H1 (cell line): ENCODE measurements around the gene NUFIP2. TPM values are rescaled to one million over a fixed set of nuclear protein-coding genes. Genes with fewer than 3 reads are reported as not detected.
A peak's percentile ranks its signal among the peaks of the same experiment; 100 is the strongest.

Experiments
- BACH1 ChIP-seq: IDR thresholded peaks from 2 replicates; pipeline ENCODE4 v1.6.1; 2012; ENCODE audit warnings: low read length, improper control_type of control experiment
- CHD1 ChIP-seq: IDR thresholded peaks from 2 replicates; pipeline ENCODE4 v1.6.1; 2012; ENCODE audit warnings: low read depth, low read length, improper control_type of control experiment
- CTCF ChIP-seq, 3 experiments: IDR thresholded peaks; 1 replicate in 2 of 3; 2 replicates in 1 of 3; pipeline versions ENCODE4 v1.5.1 to v1.6.1; 2011; ENCODE audit warnings: low read length in 3 of 3, mild to moderate bottlenecking in 3 of 3, inconsistent platforms in 2 of 3, low read depth in 1 of 3, moderate library complexity in 1 of 3; ENCODE audit not compliant: insufficient read depth in 1 of 3; ENCODE audit errors: control extremely low read depth in 1 of 3
- E2F6 ChIP-seq: IDR thresholded peaks from 2 replicates; pipeline ENCODE4 v1.6.1; 2012; ENCODE audit warnings: inconsistent platforms
- GABPA ChIP-seq: IDR thresholded peaks from 2 replicates; pipeline ENCODE4 v1.6.1; 2011; ENCODE audit warnings: mild to moderate bottlenecking, low read length, moderate library complexity, borderline replicate concordance; ENCODE audit not compliant: insufficient read depth
- HDAC2 ChIP-seq, 2 experiments: fragments of 300-600 bp in 1 of 2; sonication (generic) in 1 of 2; IDR thresholded peaks; 2 replicates each; pipeline ENCODE4 v1.6.1; 2011 to 2012; ENCODE audit warnings: low read depth in 2 of 2, low read length in 2 of 2, mild to moderate bottlenecking in 2 of 2, moderate library complexity in 2 of 2, borderline replicate concordance in 1 of 2, inconsistent platforms in 1 of 2
- KDM1A ChIP-seq: fragments of 200-600, 300-600 bp; sonication (generic); IDR thresholded peaks from 2 replicates; pipeline ENCODE4 v1.7.1; 2016; ENCODE audit warnings: mild to moderate bottlenecking, low read length, borderline replicate concordance
- KDM4A ChIP-seq: IDR thresholded peaks from one replicate; pipeline ENCODE4 v1.7.1; 2012; ENCODE audit warnings: low read depth, mild to moderate bottlenecking, moderate library complexity, low read length, inconsistent platforms; ENCODE audit not compliant: severe bottlenecking
- POLR2AphosphoS5 ChIP-seq: IDR thresholded peaks from 2 replicates; pipeline ENCODE4 v1.6.1; 2011; ENCODE audit warnings: low read depth, low read length
- POU5F1 ChIP-seq: IDR thresholded peaks from 2 replicates; pipeline ENCODE4 v1.6.1; 2011; ENCODE audit warnings: low read depth, mild to moderate bottlenecking, low read length, moderate library complexity
- RAD21 ChIP-seq, 2 experiments: IDR thresholded peaks in 1 of 2; conservative IDR thresholded peaks in 1 of 2; 2 replicates each; pipeline ENCODE4 v1.6.1; 2011; ENCODE audit warnings: low read depth in 2 of 2, low read length in 2 of 2, improper control_type of control experiment in 1 of 2, inconsistent platforms in 1 of 2, mild to moderate bottlenecking in 1 of 2, moderate library complexity in 1 of 2
- RFX5 ChIP-seq: IDR thresholded peaks from 2 replicates; pipeline ENCODE4 v1.6.1; 2011; ENCODE audit warnings: low read depth, low read length, improper control_type of control experiment, borderline replicate concordance
- SAP30 ChIP-seq: fragments of 300-600 bp; sonication (generic); IDR thresholded peaks from 2 replicates; pipeline ENCODE4 v1.7.1; 2012; ENCODE audit warnings: low read length, moderate library complexity, mild to moderate bottlenecking, inconsistent platforms; ENCODE audit not compliant: insufficient read depth, insufficient replicate concordance
- SIN3A ChIP-seq, 2 experiments: IDR thresholded peaks in 1 of 2; conservative IDR thresholded peaks in 1 of 2; 2 replicates each; pipeline ENCODE4 v1.6.1; 2011 to 2012; ENCODE audit warnings: low read length in 2 of 2, improper control_type of control experiment in 1 of 2, low read depth in 1 of 2, mild to moderate bottlenecking in 1 of 2
- SP4 ChIP-seq: IDR thresholded peaks from 2 replicates; pipeline ENCODE4 v1.6.1; 2012; ENCODE audit warnings: low read length, inconsistent platforms
- SRF ChIP-seq: IDR thresholded peaks from 2 replicates; pipeline ENCODE4 v1.6.1; 2011; ENCODE audit warnings: mild to moderate bottlenecking, low read depth, low read length, moderate library complexity
- SUZ12 ChIP-seq: fragments of 200-600 bp; sonication (generic); IDR thresholded peaks from 2 replicates; pipeline ENCODE4 v1.6.1; 2012; ENCODE audit warnings: mild to moderate bottlenecking, inconsistent platforms, low read length, moderate library complexity, mixed read lengths
- USF2 ChIP-seq: IDR thresholded peaks from 2 replicates; pipeline ENCODE4 v1.6.1; 2011; ENCODE audit warnings: low read length, improper control_type of control experiment
- ZNF274 ChIP-seq: IDR thresholded peaks from 2 replicates; pipeline ENCODE4 v1.7.0; 2012; ENCODE audit warnings: low read length, borderline replicate concordance; ENCODE audit errors: extremely low read depth
- polyA plus RNA-seq, 7 experiments: library from polyadenylated mRNA; depleted of rRNA in 3 of 7; stranded (reverse) in 5 of 7; unstranded in 2 of 7; fragments of >200 nt in 5 of 7; fragments of 200-250 nt in 2 of 7; gene quantifications; 1 replicate in 5 of 7; 2 replicates in 1 of 7; 4 replicates in 1 of 7; pipeline versions ENCODE4 v1.2.1 to v1.2.3, GENCODE V29; 2011 to 2013; ENCODE audit warnings: missing spikeins in 2 of 7, mixed read lengths in 2 of 7
- total RNA-seq: library from RNA; stranded (reverse); fragmentation: NEBNext Ultra II Directional; extraction: Animal tissue kit (Norgen Biotek cat#: 25700); gene quantifications from 2 replicates; pipeline ENCODE4 v1.2.1, GENCODE V29; 2021

NUFIP2 gene
- total and polyA plus RNA-seq, 2 of the 8 experiments (the other 6 are each of a cell fraction or from before 2014, with no cell fraction given): 65.9 to 118 TPM

- TF ChIP-seq USF2 (no peak), RAD21 (IDR thresholded peaks at IDR 0.05 in 1 of 2, conservative IDR thresholded peaks at IDR 0.05 in 1 of 2; ENCODE audit: low read depth in 2 of 2, low read length in 2 of 2) (no peak), SP4 (no peak), GABPA (no peak), E2F6 (no peak), POLR2AphosphoS5 (peak; percentile 97), BACH1 (no peak), CHD1 (no peak), CTCF (IDR thresholded peaks at IDR 0.05; ENCODE audit: control extremely low read depth in 1 of 3, insufficient read depth in 1 of 3, low read depth in 1 of 3, low read length in 3 of 3) (no peak), POU5F1 (no peak), SAP30 (peak; percentile 33), SUZ12 (no peak), ZNF274 (no peak), SIN3A (conservative IDR thresholded peaks at IDR 0.05 in 1 of 2, IDR thresholded peaks at IDR 0.05 in 1 of 2; ENCODE audit: low read depth in 1 of 2, low read length in 2 of 2) (peak; percentile 55 to 69; a peak in 1 of 4 replicates), KDM4A (no peak), RFX5 (no peak), KDM1A (no peak), HDAC2 (IDR thresholded peaks at IDR 0.05; ENCODE audit: borderline replicate concordance in 1 of 2, low read depth in 2 of 2, low read length in 2 of 2) (no peak), SRF (no peak)
Observed at GRCh38 chr17:29293890-29294579, at the start of gene NUFIP2 (continued).
